A375 (cell line): ENCODE measurements around the gene UGCG. TPM values are rescaled to one million over a fixed set of nuclear protein-coding genes. Genes with fewer than 3 reads are reported as not detected.

Experiments
- small RNA-seq: library from RNA; depleted of rRNA; stranded (forward); fragments of <200 nt; gene quantifications from one replicate; pipeline ENCODE3, GENCODE V24; 2014
- total RNA-seq: library from RNA; depleted of rRNA; stranded (reverse); fragments of >200 nt; shearing (Covaris generic); gene quantifications from 2 replicates; pipeline ENCODE4 v1.2.3, GENCODE V29; 2014; rRNA removed

Gene UGCG
- total RNA-seq, result 46.6 and 53.5 TPM in 2 replicates

GRCh38 chr9:111895996-111896941, at the start of gene UGCG:
UGCG (plus strand) TSS chr9:111896814; CDS start chr9:111897216, 402 bp downstream.

Small RNAs within 50 kb of the gene (small RNA-seq; reads per million reads assigned to genes)
- not detected for gene MIR4668

Other genes starting within 250 kb of the UGCG start
- gene GNG10, start 235.2 kb upstream of the UGCG start, total RNA-seq, result 32.1 and 34.3 TPM in 2 replicates
- gene SHOC1, start 101.9 kb upstream of the UGCG start, total RNA-seq, result 0.08 TPM in 1 of 2 replicates, not detected in the other